Small intestine (tissue), 7 donors: ENCODE data around the gene FOXC1. TPM values are rescaled to one million over a fixed set of nuclear protein-coding genes. Genes with fewer than 3 reads are reported as not detected.

ENCODE experiments used
- DNase-seq, 2 donors: peaks; one replicate each; pipeline versions ENCODE4 v3.0.0 to v3.0.0-alpha.2; 2013
- FAIRE-seq: peaks from 2 replicates; lab custom pipeline; 2012; peaks lifted over from hg19 to GRCh38; lab: Jason Lieb, UNC
- H3K27ac ChIP-seq, 3 donors: one replicate each; pipeline ENCODE4 v1.5.1; 2013; ENCODE audit warnings: low read length in 2 of 3, mild to moderate bottlenecking in 2 of 3, control low read depth in 1 of 3, inconsistent platforms in 1 of 3, low read depth in 1 of 3, moderate library complexity in 1 of 3
- H3K27me3 ChIP-seq, 3 donors: one replicate each; pipeline ENCODE4 v1.6.1; 2013; ENCODE audit warnings: low read length in 3 of 3, inconsistent platforms in 1 of 3; ENCODE audit not compliant: control insufficient read depth in 3 of 3, insufficient read depth in 3 of 3
- H3K36me3 ChIP-seq, 3 donors: one replicate each; pipeline ENCODE4 v1.6.1; 2013; ENCODE audit warnings: low read length in 3 of 3, inconsistent platforms in 1 of 3, low read depth in 1 of 3, mild to moderate bottlenecking in 1 of 3, moderate library complexity in 1 of 3; ENCODE audit not compliant: control insufficient read depth in 3 of 3, insufficient read depth in 2 of 3
- H3K4me1 ChIP-seq, 3 donors: one replicate each; pipeline ENCODE4 v1.6.1; 2013; ENCODE audit warnings: low read length in 2 of 3, inconsistent platforms in 1 of 3, low read depth in 1 of 3, mild to moderate bottlenecking in 1 of 3, moderate library complexity in 1 of 3; ENCODE audit not compliant: control insufficient read depth in 3 of 3, insufficient read depth in 2 of 3
- H3K4me3 ChIP-seq, 3 donors: one replicate each; pipeline ENCODE4 v1.5.1; 2013; ENCODE audit warnings: low read length in 3 of 3, control low read depth in 1 of 3, inconsistent platforms in 1 of 3, low read depth in 1 of 3, mild to moderate bottlenecking in 1 of 3, moderate library complexity in 1 of 3
- H3K9me3 ChIP-seq, 2 donors: one replicate each; pipeline ENCODE4 v1.6.1; 2013; ENCODE audit warnings: low read depth in 1 of 2, low read length in 1 of 2; ENCODE audit not compliant: control insufficient read depth in 2 of 2, insufficient read depth in 1 of 2
- WGBS, 3 donors: extraction: QIAGEN DNeasy Blood & Tissue Kit; methylation state at CpG; one replicate each; pipeline ENCODE4 v1.1.7; 2013; 5-methylcytosine and 5-hydroxymethylcytosine counted together
- polyA plus RNA-seq, 4 donors: library from polyadenylated mRNA; stranded (reverse) in 3 of 4; unstranded in 1 of 4; fragments of 200-250 nt in 3 of 4; fragments of 120-200 nt in 1 of 4; gene quantifications; one replicate each; pipeline versions ENCODE4 v1.2.1 to v1.2.3, GENCODE V29; 2013
- donor health status: healthy with polysubstance abuse.
- donor health status: control.
- donor health status: control.
- donor health status: Bipolar disorder and iron deficiency.
- donor health status: healthy.

Gene FOXC1
- polyA plus RNA-seq, 4 donors: 0.22 to 3.1 (median 0.27) TPM; not detected in 1

- peak overlapping the region in 2 of 3 donors; percentile 52 to 70 for H3K4me3 ChIP-seq
- peaks cover 0 to 15% (median 7%) of the 10 kb centered on the region in 3 donors for H3K4me1 ChIP-seq
- H3K27me3 ChIP-seq: peaks cover 27 to 79% (median 62%) of the 10 kb centered on the region in 3 donors
Measured at GRCh38 chr6:1610497-1611321, 994 bp downstream of the FOXC1 start.

DNA sequence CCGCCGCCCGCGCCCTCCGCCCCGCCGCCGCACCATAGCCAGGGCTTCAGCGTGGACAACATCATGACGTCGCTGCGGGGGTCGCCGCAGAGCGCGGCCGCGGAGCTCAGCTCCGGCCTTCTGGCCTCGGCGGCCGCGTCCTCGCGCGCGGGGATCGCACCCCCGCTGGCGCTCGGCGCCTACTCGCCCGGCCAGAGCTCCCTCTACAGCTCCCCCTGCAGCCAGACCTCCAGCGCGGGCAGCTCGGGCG, 1.5 kb downstream of the FOXC1 start:
- Histone ChIP-seq H3K36me3 (no peaks in the 10 kb centered on the region), H3K4me3 (peak overlapping the region in 2 of 3 donors; percentile 30 to 70), H3K27ac (no peak overlapping the region), H3K9me3 (peaks cover 0 to 4% of the 10 kb centered on the region in 2 donors), H3K27me3 (peaks cover 27 to 79% (median 56%) of the 10 kb centered on the region in 3 donors), H3K4me1 (peaks cover 0 to 15% (median 7%) of the 10 kb centered on the region in 3 donors)
- WGBS, 3 donors: 0 to 2% (median 1%) methylated on average over 8 to 38 of the region's 38 CpGs
- FAIRE-seq (no peak), DNase-seq (no peak)

More at GRCh38 chr6:1610497-1611321, 994 bp downstream of the FOXC1 start:
- FAIRE-seq: no peak
- Histone ChIP-seq H3K27ac (peak overlapping the region in 1 of 3 donors; percentile 4), H3K9me3 (peaks cover 0 to 4% of the 10 kb centered on the region in 2 donors), H3K36me3 (no peaks in the 10 kb centered on the region)
- peak in 1 of 2 donors; percentile 57 for DNase-seq
- 1 to 3% (median 2%) methylated on average over 42 to 101 of the region's 101 CpGs for WGBS, 3 donors

GRCh38 chr6:1611572-1612298, 2.0 kb downstream of the FOXC1 start:
- Histone ChIP-seq H3K36me3 (no peaks in the 10 kb centered on the region), H3K4me1 (peaks cover 0 to 15% (median 7%) of the 10 kb centered on the region in 3 donors), H3K4me3 (peak overlapping the region in 1 of 3 donors; percentile 70), H3K27ac (no peak overlapping the region), H3K27me3 (peaks cover 27 to 79% (median 52%) of the 10 kb centered on the region in 3 donors), H3K9me3 (peaks cover 0 to 4% of the 10 kb centered on the region in 2 donors)
- FAIRE-seq (no peak), DNase-seq (peak in 1 of 2 donors; percentile 58)
- WGBS, 3 donors: 1 to 3% (median 2%) methylated on average over 46 to 71 of the region's 71 CpGs

GRCh38 chr6:1612299-1612973, 2.7 kb downstream of the FOXC1 start:
- DNase-seq (no peak), FAIRE-seq (no peak)
- WGBS, 3 donors: 9 to 22% (median 17%) methylated on average over 10 of the region's 10 CpGs
- peaks cover 0 to 14% (median 7%) of the 10 kb centered on the region in 3 donors for H3K4me1 ChIP-seq
- peak overlapping the region in 1 of 3 donors; percentile 70 for H3K4me3 ChIP-seq
- no peaks in the 10 kb centered on the region for H3K36me3 ChIP-seq
- H3K9me3 ChIP-seq: peaks cover 0 to 4% of the 10 kb centered on the region in 2 donors
- no peak overlapping the region for H3K27ac ChIP-seq
- H3K27me3 ChIP-seq: peaks cover 27 to 79% (median 45%) of the 10 kb centered on the region in 3 donors

- WGBS, 3 donors: 12 to 21% (median 20%) methylated on average over 7 of the region's 7 CpGs
- H3K27me3 ChIP-seq: peaks cover 24 to 79% (median 40%) of the 10 kb centered on the region in 3 donors
- no peak overlapping the region for H3K27ac ChIP-seq
- no peaks in the 10 kb centered on the region for H3K36me3 ChIP-seq
- H3K4me1 ChIP-seq: peaks cover 0 to 11% (median 7%) of the 10 kb centered on the region in 3 donors
- peaks cover 0 to 4% of the 10 kb centered on the region in 2 donors for H3K9me3 ChIP-seq
- no peak for DNase-seq
- no peak overlapping the region for H3K4me3 ChIP-seq
- no peak for FAIRE-seq
Measured at GRCh38 chr6:1612974-1613306, 3.2 kb downstream of the FOXC1 start.

GRCh38 chr6:1613346-1613687, 3.6 kb downstream of the FOXC1 start:
- Histone ChIP-seq H3K4me1 (peaks cover 0 to 11% (median 7%) of the 10 kb centered on the region in 3 donors), H3K27ac (no peak overlapping the region), H3K36me3 (no peaks in the 10 kb centered on the region), H3K27me3 (peaks cover 22 to 79% (median 37%) of the 10 kb centered on the region in 3 donors), H3K9me3 (peaks cover 0 to 4% of the 10 kb centered on the region in 2 donors), H3K4me3 (no peak overlapping the region)
- WGBS, 3 donors: 15 to 21% (median 17%) methylated on average over 3 of the region's 3 CpGs
- no peak for FAIRE-seq
- no peak for DNase-seq

- Histone ChIP-seq H3K27me3 (peaks cover 21 to 79% (median 37%) of the 10 kb centered on the region in 3 donors), H3K4me3 (peak overlapping the region in 1 of 3 donors; percentile 30), H3K9me3 (peaks cover 0 to 4% of the 10 kb centered on the region in 2 donors), H3K4me1 (peaks cover 0 to 11% (median 7%) of the 10 kb centered on the region in 3 donors), H3K27ac (no peak overlapping the region), H3K36me3 (no peaks in the 10 kb centered on the region)
- WGBS, 3 donors: 3 to 7% (median 6%) methylated on average over 45 to 60 of the region's 60 CpGs
- FAIRE-seq: no peak
- DNase-seq: peak in 1 of 2 donors; percentile 44
Measured at GRCh38 chr6:1613688-1614447, 4.2 kb downstream of the FOXC1 start.
